Measurements from ENCODE around the gene DYRK4. TPM values are rescaled to one million over a fixed set of nuclear protein-coding genes. Genes with fewer than 3 reads are reported as not detected.

The DYRK4 gene
- total and polyA plus RNA-seq, 9 donors: 23.7 to 53.9 (median 41.2) TPM

DNA sequence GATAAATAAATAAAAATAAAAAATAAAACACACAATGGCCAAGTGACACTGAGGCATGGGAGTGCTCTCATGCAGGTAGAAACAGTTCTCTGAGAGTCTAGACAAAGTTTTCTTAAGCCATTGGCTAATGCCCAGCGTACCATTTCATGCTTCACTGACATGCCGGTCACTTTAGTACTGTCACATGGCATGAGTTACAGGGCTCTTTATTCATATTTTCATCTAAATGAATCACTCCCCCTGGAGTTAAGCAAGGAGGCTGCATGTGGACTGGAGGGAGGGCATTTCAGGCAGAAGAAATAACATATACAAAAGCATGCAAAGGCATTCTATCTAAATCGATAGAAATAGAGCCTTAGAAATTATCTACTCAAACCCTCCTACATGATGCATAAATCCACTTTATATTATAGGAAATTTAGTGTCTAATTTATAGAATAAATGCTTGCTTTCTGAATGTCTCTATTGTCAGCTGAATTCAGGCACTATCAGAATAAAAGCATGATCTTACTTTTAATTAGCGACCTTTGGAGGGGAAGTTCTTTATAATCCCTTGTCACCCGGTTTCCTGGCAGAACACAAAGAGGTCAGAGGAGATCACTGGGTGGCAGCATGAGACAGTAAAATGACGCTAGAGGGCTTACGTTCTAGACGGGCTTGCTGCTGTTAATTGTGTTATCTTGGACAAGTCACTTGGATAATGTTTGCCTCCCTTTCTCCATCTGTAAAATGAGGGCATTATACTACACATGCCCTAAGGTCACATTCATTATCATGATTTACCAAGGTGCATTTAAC, 17.5 kb downstream of the DYRK4 start:
- Histone ChIP-seq H3K27me3 (no peaks in the 10 kb centered on the region), H3K9me3 (no peaks in the 10 kb centered on the region), H3K4me1 (ENCODE audit: insufficient read depth) (no peaks in the 10 kb centered on the region), H3K27ac (no peak overlapping the region), H3K4me3 (no peak overlapping the region), H3K36me3 (no peaks in the 10 kb centered on the region)
- 33 to 38% (median 36%) methylated on average over 8 of the region's 8 CpGs for WGBS, 3 donors
- intact Hi-C loops (cut with DNase I): no loop called here
- TF ChIP-seq CTCF (IDR thresholded peaks at IDR 0.05): no peak
- no peak for TF ChIP-seq EP300 (IDR thresholded peaks at IDR 0.05)
- TF ChIP-seq POLR2A (IDR thresholded peaks at IDR 0.05): no peak
- DNase-seq: no peak

- Histone ChIP-seq H3K4me1 (ENCODE audit: insufficient read depth) (no peaks in the 10 kb centered on the region), H3K27me3 (no peaks in the 10 kb centered on the region), H3K27ac (no peak overlapping the region), H3K36me3 (no peaks in the 10 kb centered on the region), H3K9me3 (no peaks in the 10 kb centered on the region), H3K4me3 (no peak overlapping the region)
- no peak for DNase-seq
- WGBS, 3 donors: 39 to 46% (median 40%) methylated on average over 3 of the region's 3 CpGs
- TF ChIP-seq EP300 (IDR thresholded peaks at IDR 0.05) (no peak), POLR2A (IDR thresholded peaks at IDR 0.05) (no peak), CTCF (IDR thresholded peaks at IDR 0.05) (no peak)
- intact Hi-C loops (cut with DNase I): no loop called here
Observed at GRCh38 chr12:4580281-4580688, 18.3 kb downstream of the DYRK4 start.

GRCh38 chr12:4584281-4584680, 22.3 kb downstream of the DYRK4 start:
- no peaks in the 10 kb centered on the region for H3K4me1 ChIP-seq (ENCODE audit: insufficient read depth)
- H3K9me3 ChIP-seq: no peaks in the 10 kb centered on the region
- no peaks in the 10 kb centered on the region for H3K27me3 ChIP-seq
- no peaks in the 10 kb centered on the region for H3K36me3 ChIP-seq
- no peak overlapping the region for H3K27ac ChIP-seq
- no peak overlapping the region for H3K4me3 ChIP-seq
- no peak for DNase-seq
- 81 to 88% (median 82%) methylated on average over 6 of the region's 6 CpGs for WGBS, 3 donors
- TF ChIP-seq EP300 (IDR thresholded peaks at IDR 0.05) (no peak), POLR2A (IDR thresholded peaks at IDR 0.05) (no peak), CTCF (IDR thresholded peaks at IDR 0.05) (no peak)
- intact Hi-C loops (cut with DNase I): no loop called here

DNA sequence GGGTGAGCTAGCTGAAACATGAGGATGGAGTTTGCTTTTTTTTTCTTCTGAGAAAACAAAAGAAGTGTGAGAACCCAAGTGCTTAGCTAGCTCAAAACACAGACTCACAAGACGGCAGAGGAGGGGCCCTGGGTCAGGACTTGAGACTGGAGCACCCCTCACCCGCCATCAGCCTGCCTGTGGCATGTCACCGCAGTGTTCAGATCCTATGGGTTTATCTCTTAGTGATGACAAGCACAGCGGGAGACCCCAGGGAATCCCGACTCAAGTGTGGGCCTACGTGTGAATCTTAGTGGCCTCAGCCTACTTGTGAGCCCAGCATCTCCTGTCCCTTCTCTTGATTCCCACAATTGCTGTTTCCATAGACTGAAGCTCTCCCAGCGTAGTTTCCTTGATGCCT, 22.9 kb downstream of the DYRK4 start:
- intact Hi-C loops (cut with DNase I): no loop called here
- no peak for DNase-seq
- Histone ChIP-seq H3K27me3 (no peaks in the 10 kb centered on the region), H3K4me1 (ENCODE audit: insufficient read depth) (no peaks in the 10 kb centered on the region), H3K4me3 (no peak overlapping the region), H3K9me3 (no peaks in the 10 kb centered on the region), H3K36me3 (no peaks in the 10 kb centered on the region), H3K27ac (no peak overlapping the region)
- 78 to 84% (median 81%) methylated on average over 7 of the region's 7 CpGs for whole genome bisulfite sequencing, 3 donors
- TF ChIP-seq EP300 (IDR thresholded peaks at IDR 0.05): no peak
- no peak for TF ChIP-seq CTCF (IDR thresholded peaks at IDR 0.05)
- no peak for TF ChIP-seq POLR2A (IDR thresholded peaks at IDR 0.05)

Data from ovary (tissue), 9 donors.